A549 treated with CpdA at 1 μM for 4 hours (cell line): ENCODE measurements around the gene CCDC169. TPM values are rescaled to one million over a fixed set of nuclear protein-coding genes. Genes with fewer than 3 reads are reported as not detected.

ENCODE experiments used
- total RNA-seq: library from RNA; stranded (reverse); fragments of 200-300 nt; extraction: Qiagen RNA extraction; gene quantifications from 5 replicates; pipeline ENCODE4 v1.2.3, GENCODE V29; 2022; ENCODE audit warnings: low read depth

The CCDC169 gene
- 0.30 to 0.47 TPM (median 0.40 TPM) in 5 replicates for total RNA-seq

DNA sequence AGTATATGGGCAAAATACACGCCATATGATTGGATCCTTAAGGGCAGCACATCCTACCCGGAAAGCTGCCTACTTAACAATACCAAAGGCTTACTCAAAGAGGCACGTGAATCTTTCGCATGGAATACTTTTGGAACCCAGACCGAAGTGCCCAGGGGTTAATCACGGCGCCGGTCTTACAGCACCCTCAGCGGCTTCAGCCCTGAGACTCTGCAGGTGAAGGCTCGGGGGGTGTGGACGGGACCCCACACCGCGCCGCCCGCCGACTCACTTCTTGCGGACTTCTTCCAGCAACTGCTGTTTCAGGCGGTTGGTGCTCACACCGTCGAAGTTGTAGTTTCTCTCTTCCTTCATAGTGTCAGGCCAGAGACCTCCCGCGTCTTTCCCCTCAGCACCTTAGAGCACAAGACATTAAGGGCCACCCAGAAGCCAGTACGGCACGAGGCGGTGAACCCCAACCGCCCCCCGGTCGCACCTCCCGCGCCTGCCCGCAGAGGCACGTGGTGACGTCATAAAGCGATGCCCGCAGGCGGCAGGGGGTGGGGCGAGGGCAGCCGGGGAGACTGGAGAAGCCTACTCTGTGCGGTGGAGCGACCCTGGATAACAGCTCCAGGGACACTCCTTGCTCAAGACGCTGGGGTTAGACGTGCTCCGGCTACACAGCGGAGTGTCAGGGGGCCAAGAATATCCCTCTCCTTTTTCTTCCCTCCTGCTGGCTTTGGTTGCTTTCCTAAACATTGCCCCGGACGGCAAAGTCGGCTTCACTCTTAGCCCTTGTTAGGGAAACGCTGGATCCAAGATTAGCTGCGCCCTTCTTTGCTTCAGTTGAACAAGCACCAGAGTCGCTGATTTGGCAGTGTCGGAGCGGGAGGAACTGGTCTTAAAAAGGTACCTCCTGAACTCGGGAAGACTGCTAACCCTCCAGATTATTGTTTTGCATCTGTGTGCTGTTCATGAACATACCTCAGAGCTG, at the start of gene CCDC169:
Gene CCDC169, minus strand, starts transcription at position 449 of the 973 bp plus-strand sequence. Its CDS starts 95 bp downstream, at position 354.

GRCh38 chr13:36346222-36347083, 48.8 kb upstream of the CCDC169 start, which contains the start of gene SPART:
TSS of gene SPART (minus strand) at chr13:36346394. CDS start at chr13:36335830, 10,564 bp downstream.

DNA sequence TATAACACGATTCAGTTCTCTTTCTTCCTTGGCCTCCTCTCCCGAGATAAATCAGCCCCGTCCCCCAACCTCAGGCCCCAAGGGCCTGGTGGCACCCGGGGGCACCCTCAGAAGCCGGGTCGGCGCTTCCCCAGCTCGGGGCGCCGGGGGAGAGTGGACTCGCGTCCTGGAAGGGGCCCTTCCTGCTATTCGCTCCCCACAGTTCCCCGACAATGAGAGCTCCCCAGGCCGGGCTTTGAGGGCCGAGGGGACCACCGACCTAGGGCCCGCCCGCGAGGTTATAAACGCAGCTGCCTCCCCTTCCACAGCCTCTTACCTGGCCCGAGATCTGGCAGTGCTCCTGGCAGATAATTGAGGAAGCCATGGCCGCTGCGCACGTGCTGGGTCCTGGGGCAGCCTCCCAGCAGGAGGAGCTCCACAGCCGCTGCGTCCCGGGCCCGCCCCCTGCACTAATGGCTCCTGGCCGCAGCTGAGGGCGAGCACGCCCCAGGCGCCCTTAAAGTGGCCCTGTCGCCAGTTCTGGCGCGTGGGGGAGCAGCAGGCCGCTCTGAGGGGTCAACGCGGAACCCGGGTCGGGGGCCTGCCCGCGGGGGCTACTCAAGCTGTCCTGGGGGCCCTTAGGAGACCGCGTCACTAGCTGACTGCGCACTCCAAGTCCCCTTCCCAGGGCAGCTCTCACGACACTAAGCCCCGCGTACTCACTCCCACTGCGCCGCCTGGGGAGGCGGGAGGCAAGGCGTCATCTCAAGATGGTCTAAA, 83.3 kb downstream of the CCDC169 start, which contains the start of gene SOHLH2:
Gene SOHLH2, minus strand, starts transcription at position 394 of the 759 bp plus-strand sequence. Its CDS starts 30 bp downstream, at position 364.

Other genes starting within 250 kb of the CCDC169 start
- gene DCLK1, start 166.4 kb downstream of the CCDC169 start, total RNA-seq: 0.92 to 1.3 TPM (median 1.0 TPM) in 5 replicates
- gene SOHLH2, start 83.3 kb downstream of the CCDC169 start, total RNA-seq: not detected in 5 replicates
- gene SPART, start 48.6 kb upstream of the CCDC169 start, total RNA-seq: 25.6 to 40.4 TPM (median 27.0 TPM) in 5 replicates
- gene CCNA1, start 134.7 kb upstream of the CCDC169 start, total RNA-seq: 0.32 to 0.54 TPM (median 0.38 TPM) in 5 replicates